Panc1 (cell line): Measurements from ENCODE around the gene RNF25. TPM values are rescaled to one million over a fixed set of nuclear protein-coding genes. Genes with fewer than 3 reads are reported as not detected.

ENCODE experiments used
- ATAC-seq: fragments of 200-7000 bp; cut with Tn5 transposase; 2 replicates; pipeline ENCODE4 v1.9.1; 2020; ENCODE audit warnings: mild to moderate bottlenecking, moderate library complexity
- BruUV-seq: library from RNA; stranded (reverse); fragments of 400-500 nt; replicated peaks from 2 replicates; lab custom pipeline; 2021; lab: Mats Ljungman, UMichigan
- CTCF ChIA-PET: fragments of 300-600 bp; sonication (Branson Sonifier 250); formaldehyde crosslinking; loops from one replicate; lab custom pipeline; 2022; ENCODE audit warnings: antibody characterized with exemption; lab: Charles Lee
- POLR2A ChIA-PET: fragments of 300-600 bp; sonication (Branson Sonifier 250); formaldehyde crosslinking; loops from one replicate; lab custom pipeline; 2022; ENCODE audit warnings: antibody characterized with exemption; lab: Charles Lee
- DNase-seq: peaks from one replicate; pipeline ENCODE4 v3.0.0-alpha.2; 2010; ENCODE audit warnings: low read depth, low spot score
- H3K27ac ChIP-seq: 2 replicates; pipeline ENCODE4 v1.5.1; 2011; ENCODE audit warnings: mild to moderate bottlenecking, low read length, inconsistent platforms
- H3K27me3 ChIP-seq: fragments of 200-500 bp; sonication (Bioruptor generic); 2 replicates; pipeline ENCODE4 v1.6.0; 2014; ENCODE audit warnings: low read length, inconsistent platforms; ENCODE audit not compliant: control insufficient read depth, insufficient read depth
- H3K36me3 ChIP-seq: fragments of 200-500 bp; sonication (Bioruptor generic); 2 replicates; pipeline ENCODE4 v1.5.1; 2014; ENCODE audit warnings: inconsistent platforms, mild to moderate bottlenecking, low read length, moderate library complexity; ENCODE audit not compliant: control insufficient read depth, insufficient read depth
- H3K4me1 ChIP-seq: 2 replicates; pipeline ENCODE4 v1.5.1; 2011; ENCODE audit warnings: inconsistent platforms, mild to moderate bottlenecking, low read length, moderate library complexity; ENCODE audit not compliant: control insufficient read depth, insufficient read depth
- H3K4me3 ChIP-seq, 2 experiments: 2 replicates each; pipeline ENCODE4 v1.5.1; 2011 to 2012; ENCODE audit warnings: low read depth in 2 of 2, low read length in 2 of 2, mild to moderate bottlenecking in 2 of 2, inconsistent platforms in 1 of 2, moderate library complexity in 1 of 2
- H3K9me3 ChIP-seq: fragments of 200-500 bp; sonication (Bioruptor generic); 2 replicates; pipeline ENCODE4 v1.5.1; 2014; ENCODE audit warnings: low read depth, mild to moderate bottlenecking, inconsistent platforms, low read length, moderate library complexity; ENCODE audit not compliant: control insufficient read depth, insufficient read depth
- POLR2AphosphoS5 ChIP-seq: IDR thresholded peaks from 2 replicates; pipeline ENCODE4 v1.6.1; 2012; ENCODE audit warnings: mild to moderate bottlenecking, low read depth, low read length, moderate library complexity
- SIN3A ChIP-seq: IDR thresholded peaks from 2 replicates; pipeline ENCODE4 v1.6.1; 2012; ENCODE audit warnings: low read depth, mild to moderate bottlenecking, low read length, moderate library complexity, borderline replicate concordance; ENCODE audit not compliant: insufficient read depth
- TCF7L2 ChIP-seq: IDR thresholded peaks from 2 replicates; pipeline ENCODE4 v1.6.1; 2011; ENCODE audit warnings: mild to moderate bottlenecking, low read depth, low read length, inconsistent platforms
- in situ Hi-C: cut with HindIII; loops from 2 replicates; pipeline ENCODE4 v1.10.0; 2016; ENCODE audit warnings: low sequenced_read_pairs, low pct_unique_long_range_greater_than_20kb
- intact Hi-C: fragments of 100-400 bp; cut with micrococcal nuclease; formaldehyde crosslinking; loops from one replicate; pipeline ENCODE4 v1.10.0; 2022; ENCODE audit not compliant: unreplicated experiment
- total RNA-seq: library from RNA; stranded (reverse); gene quantifications from one replicate; pipeline ENCODE4 v1.2.1, GENCODE V29; 2021; ENCODE audit not compliant: unreplicated experiment
- TF ChIP-seq, protein P1 (sequence below), 2 experiments: IDR thresholded peaks; 2 replicates each; pipeline ENCODE4 v1.6.1; 2011 to 2012; ENCODE audit warnings: low read depth in 2 of 2, control low read depth in 1 of 2, low read length in 1 of 2, mild to moderate bottlenecking in 1 of 2, moderate library complexity in 1 of 2; ENCODE audit not compliant: insufficient read depth in 1 of 2
- TF ChIP-seq, protein P2 (sequence below): fragments of 450-650 bp; IDR thresholded peaks from 2 replicates; pipeline ENCODE4 v1.5.1; 2017; ENCODE audit warnings: mild to moderate bottlenecking

Gene RNF25
- total RNA-seq, 1 experiment from 2014 or later = 40.4 TPM

DNA sequence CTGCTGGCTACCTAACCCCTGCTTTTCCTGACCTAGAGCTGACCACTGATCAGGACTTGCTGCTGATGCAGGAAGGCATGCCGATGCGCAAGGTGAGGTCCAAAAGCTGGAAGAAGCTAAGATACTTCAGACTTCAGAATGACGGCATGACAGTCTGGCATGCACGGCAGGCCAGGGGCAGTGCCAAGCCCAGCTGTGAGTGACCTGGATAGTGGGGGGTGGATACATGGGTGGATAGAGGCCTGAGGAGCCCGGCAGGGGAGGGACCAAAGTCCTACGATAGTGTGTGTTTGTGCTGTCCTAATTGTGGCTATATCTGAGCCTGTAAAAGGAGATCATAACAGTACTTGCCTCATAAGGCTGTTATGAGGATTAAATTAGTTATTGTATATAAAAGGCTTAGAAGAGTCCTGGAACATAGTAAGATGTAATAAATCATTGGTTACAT lies 55.9 kb downstream of the RNF25 start:
- CTCF ChIA-PET = interaction anchor here (0.6 kb wide), 1 partner anchor 459 kb away, joined by 5 read pairs; no protein-coding TSS in a partner anchor
- Histone ChIP-seq H3K27me3 (no peaks in the 10 kb centered on the region), H3K27ac (no peak overlapping the region), H3K9me3 (no peaks in the 10 kb centered on the region), H3K36me3 (no peaks in the 10 kb centered on the region), H3K4me1 (no peaks in the 10 kb centered on the region), H3K4me3 (no peak overlapping the region)
- ATAC-seq (peak; percentile 23; the same call in 1 of the 2 replicates), DNase-seq (no peak)
- no peak for TF ChIP-seq SIN3A
- TF ChIP-seq, protein P1, sequence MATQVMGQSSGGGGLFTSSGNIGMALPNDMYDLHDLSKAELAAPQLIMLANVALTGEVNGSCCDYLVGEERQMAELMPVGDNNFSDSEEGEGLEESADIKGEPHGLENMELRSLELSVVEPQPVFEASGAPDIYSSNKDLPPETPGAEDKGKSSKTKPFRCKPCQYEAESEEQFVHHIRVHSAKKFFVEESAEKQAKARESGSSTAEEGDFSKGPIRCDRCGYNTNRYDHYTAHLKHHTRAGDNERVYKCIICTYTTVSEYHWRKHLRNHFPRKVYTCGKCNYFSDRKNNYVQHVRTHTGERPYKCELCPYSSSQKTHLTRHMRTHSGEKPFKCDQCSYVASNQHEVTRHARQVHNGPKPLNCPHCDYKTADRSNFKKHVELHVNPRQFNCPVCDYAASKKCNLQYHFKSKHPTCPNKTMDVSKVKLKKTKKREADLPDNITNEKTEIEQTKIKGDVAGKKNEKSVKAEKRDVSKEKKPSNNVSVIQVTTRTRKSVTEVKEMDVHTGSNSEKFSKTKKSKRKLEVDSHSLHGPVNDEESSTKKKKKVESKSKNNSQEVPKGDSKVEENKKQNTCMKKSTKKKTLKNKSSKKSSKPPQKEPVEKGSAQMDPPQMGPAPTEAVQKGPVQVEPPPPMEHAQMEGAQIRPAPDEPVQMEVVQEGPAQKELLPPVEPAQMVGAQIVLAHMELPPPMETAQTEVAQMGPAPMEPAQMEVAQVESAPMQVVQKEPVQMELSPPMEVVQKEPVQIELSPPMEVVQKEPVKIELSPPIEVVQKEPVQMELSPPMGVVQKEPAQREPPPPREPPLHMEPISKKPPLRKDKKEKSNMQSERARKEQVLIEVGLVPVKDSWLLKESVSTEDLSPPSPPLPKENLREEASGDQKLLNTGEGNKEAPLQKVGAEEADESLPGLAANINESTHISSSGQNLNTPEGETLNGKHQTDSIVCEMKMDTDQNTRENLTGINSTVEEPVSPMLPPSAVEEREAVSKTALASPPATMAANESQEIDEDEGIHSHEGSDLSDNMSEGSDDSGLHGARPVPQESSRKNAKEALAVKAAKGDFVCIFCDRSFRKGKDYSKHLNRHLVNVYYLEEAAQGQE (IDR thresholded peaks at IDR 0.05; ENCODE audit: insufficient read depth in 1 of 2, low read depth in 2 of 2, low read length in 1 of 2) = no peak
- TF ChIP-seq, protein P2, sequence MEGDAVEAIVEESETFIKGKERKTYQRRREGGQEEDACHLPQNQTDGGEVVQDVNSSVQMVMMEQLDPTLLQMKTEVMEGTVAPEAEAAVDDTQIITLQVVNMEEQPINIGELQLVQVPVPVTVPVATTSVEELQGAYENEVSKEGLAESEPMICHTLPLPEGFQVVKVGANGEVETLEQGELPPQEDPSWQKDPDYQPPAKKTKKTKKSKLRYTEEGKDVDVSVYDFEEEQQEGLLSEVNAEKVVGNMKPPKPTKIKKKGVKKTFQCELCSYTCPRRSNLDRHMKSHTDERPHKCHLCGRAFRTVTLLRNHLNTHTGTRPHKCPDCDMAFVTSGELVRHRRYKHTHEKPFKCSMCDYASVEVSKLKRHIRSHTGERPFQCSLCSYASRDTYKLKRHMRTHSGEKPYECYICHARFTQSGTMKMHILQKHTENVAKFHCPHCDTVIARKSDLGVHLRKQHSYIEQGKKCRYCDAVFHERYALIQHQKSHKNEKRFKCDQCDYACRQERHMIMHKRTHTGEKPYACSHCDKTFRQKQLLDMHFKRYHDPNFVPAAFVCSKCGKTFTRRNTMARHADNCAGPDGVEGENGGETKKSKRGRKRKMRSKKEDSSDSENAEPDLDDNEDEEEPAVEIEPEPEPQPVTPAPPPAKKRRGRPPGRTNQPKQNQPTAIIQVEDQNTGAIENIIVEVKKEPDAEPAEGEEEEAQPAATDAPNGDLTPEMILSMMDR = no peak
- TF ChIP-seq POLR2AphosphoS5 = no peak
- TF ChIP-seq TCF7L2 = no peak
- POLR2A ChIA-PET = no interaction called here
- in situ Hi-C loops = no loop called here
- intact Hi-C loops = no loop called here
- BruUV-seq = no TSS peak

Other genes with a start within 250 kb of the RNF25 start
- 19.2 TPM for gene USP37, start 103.7 kb downstream of the RNF25 start, total RNA-seq
- 73.0 TPM for gene CNOT9, start 103.2 kb downstream of the RNF25 start, total RNA-seq
- gene PLCD4, start 64.1 kb downstream of the RNF25 start, total RNA-seq = 12.9 TPM
- gene ZNF142, start 12.4 kb downstream of the RNF25 start, total RNA-seq = 31.3 TPM
- 42.0 TPM for gene BCS1L, start 12.3 kb downstream of the RNF25 start, total RNA-seq
- 48.6 TPM for gene STK36, start 84 bp upstream of the RNF25 start, total RNA-seq
- gene TTLL4, start 38.8 kb upstream of the RNF25 start, total RNA-seq = 45.6 TPM
- 7.7 TPM for gene CYP27A1, start 110.1 kb upstream of the RNF25 start, total RNA-seq
- not detected for gene PRKAG3, start 159.8 kb upstream of the RNF25 start, total RNA-seq
- gene WNT6, start 187.8 kb upstream of the RNF25 start, total RNA-seq = 8.1 TPM
- 9.2 TPM for gene WNT10A, start 208.8 kb upstream of the RNF25 start, total RNA-seq